CD4-positive, alpha-beta T cell (primary cell): ENCODE measurements around the gene PRR18. TPM values are rescaled to one million over a fixed set of nuclear protein-coding genes. Genes with fewer than 3 reads are reported as not detected.

Experiments
- ATAC-seq: fragments of 200-7000 bp; cut with Tn5 transposase; one replicate; pipeline ENCODE4 v1.10.0; 2022; ENCODE audit warnings: mild to moderate bottlenecking; ENCODE audit not compliant: poor library complexity
- CTCF ChIA-PET: fragments of 350-600 bp; sonication (Branson Sonifier 250); formaldehyde crosslinking; loops from one replicate; lab custom pipeline; 2021; ENCODE audit warnings: antibody characterized with exemption, inconsistent platforms; lab: Charles Lee
- POLR2A ChIA-PET: fragments of 350-600 bp; sonication (Branson Sonifier 250); formaldehyde crosslinking; loops from one replicate; lab custom pipeline; 2021; ENCODE audit warnings: antibody characterized with exemption, inconsistent platforms; lab: Charles Lee
- DNase-seq, 14 experiments: peaks; one replicate each; pipeline ENCODE4 v3.0.0-alpha.2; 2013 to 2020; ENCODE audit warnings: mixed read lengths in 2 of 14
- H3K27ac ChIP-seq, 2 donors: one replicate each; pipeline versions ENCODE4 v1.5.1 to v1.7.0; 2013; ENCODE audit warnings: low read length in 2 of 2, low read depth in 1 of 2, mild to moderate bottlenecking in 1 of 2
- H3K27me3 ChIP-seq, 2 experiments: 1 replicate in 1 of 2; 2 replicates in 1 of 2; pipeline versions ENCODE4 v1.6.1 to v1.7.0; 2013; ENCODE audit warnings: low read length in 2 of 2, control low read depth in 1 of 2, mild to moderate bottlenecking in 1 of 2, moderate library complexity in 1 of 2; ENCODE audit not compliant: insufficient read depth in 2 of 2, control insufficient read depth in 1 of 2
- H3K36me3 ChIP-seq: one replicate; pipeline ENCODE4 v1.6.1; 2013; ENCODE audit warnings: low read length, control low read depth; ENCODE audit not compliant: insufficient read depth
- H3K4me1 ChIP-seq: one replicate; pipeline ENCODE4 v1.6.1; 2013; ENCODE audit warnings: low read length, control low read depth; ENCODE audit not compliant: insufficient read depth
- H3K4me3 ChIP-seq: one replicate; pipeline ENCODE4 v1.5.1; 2013; ENCODE audit warnings: mild to moderate bottlenecking, low read length, moderate library complexity
- H3K9me3 ChIP-seq, 2 experiments: 1 replicate in 1 of 2; 2 replicates in 1 of 2; pipeline versions ENCODE4 v1.6.1 to v1.7.0; 2013; ENCODE audit warnings: low read length in 2 of 2, mild to moderate bottlenecking in 2 of 2, control low read depth in 1 of 2, moderate library complexity in 1 of 2; ENCODE audit not compliant: control insufficient read depth in 1 of 2, insufficient read depth in 1 of 2
- H3K27ac Mint-ChIP-seq: one replicate; pipeline ENCODE4 v1.8.0; 2020; ENCODE audit warnings: mixed read lengths
- H3K27me3 Mint-ChIP-seq: one replicate; pipeline ENCODE4 v1.8.0; 2021; ENCODE audit warnings: mixed read lengths
- H3K36me3 Mint-ChIP-seq: one replicate; pipeline ENCODE4 v1.8.0; 2021; ENCODE audit warnings: low read depth, mixed read lengths
- H3K4me1 Mint-ChIP-seq: one replicate; pipeline ENCODE4 v1.8.0; 2021; ENCODE audit warnings: low read depth, mixed read lengths
- H3K4me3 Mint-ChIP-seq: one replicate; pipeline ENCODE4 v1.8.0; 2020; ENCODE audit warnings: mild to moderate bottlenecking, mixed read lengths
- H3K9me3 Mint-ChIP-seq: one replicate; pipeline ENCODE4 v1.8.0; 2020; ENCODE audit warnings: mixed read lengths
- CTCF ChIP-seq: fragments of 200-600 bp; IDR thresholded peaks from one replicate; pipeline ENCODE4 v1.8.0; 2022; ENCODE audit warnings: antibody characterized with exemption, mild to moderate bottlenecking
- intact Hi-C, 2 experiments: fragments of 100-400 bp; cut with DNase I in 1 of 2; cut with micrococcal nuclease in 1 of 2; formaldehyde crosslinking; loops; one replicate each; pipeline versions ENCODE4 v1.15.1 to v1.9.0; 2023 to 2025; cut with DNase I, micrococcal nuclease
- total RNA-seq, 174 experiments: library from RNA in 2 of 174; stranded (reverse) in 2 of 174; gene quantifications; one replicate each; pipeline ENCODE4 v1.2.3 and lab custom pipeline; 2021 to 2026

Gene PRR18
- total RNA-seq, 2 experiments from 2014 or later = not detected

GRCh38 chr6:166313255-166314070 is 5.3 kb upstream of the PRR18 start:
- DNase-seq (peak in 13 of 14 experiments; percentile 23 to 79 (median 44)), ATAC-seq (peak; percentile 99)
- peak; percentile 78 for TF ChIP-seq CTCF
- H3K27ac ChIP-seq = no peak overlapping the region
- peaks cover 12 to 21% of the 10 kb centered on the region in 2 experiments for H3K27me3 ChIP-seq
- H3K36me3 ChIP-seq = no peaks in the 10 kb centered on the region
- no peak overlapping the region for H3K4me3 Mint-ChIP-seq
- H3K4me1 Mint-ChIP-seq = no peaks in the 10 kb centered on the region
- no peak overlapping the region for H3K27ac Mint-ChIP-seq
- no peaks in the 10 kb centered on the region for H3K36me3 Mint-ChIP-seq
- no peaks in the 10 kb centered on the region for H3K9me3 Mint-ChIP-seq
- intact Hi-C loops = loop anchor here (1.0 to 5.0 kb wide), 5 partner anchors 68 to 199 kb away; partner anchors contain the start of gene MPC1 (in 1 of the 2)
- peaks cover 23% of the 10 kb centered on the region for H3K27me3 Mint-ChIP-seq
- H3K4me1 ChIP-seq = peaks cover 2% of the 10 kb centered on the region
- POLR2A ChIA-PET = interaction anchor here (0.6 kb wide), 1 partner anchor 175 kb away, joined by 3 read pairs; no protein-coding TSS in a partner anchor
- H3K4me3 ChIP-seq = no peak overlapping the region
- peaks cover 0 to 4% of the 10 kb centered on the region in 2 experiments for H3K9me3 ChIP-seq
- CTCF ChIA-PET = interaction anchor here (0.7 to 1.8 kb wide), 8 partner anchors 10 to 461 kb away, joined by 3 to 21 read pairs (median 4); no protein-coding TSS in a partner anchor

GRCh38 chr6:166312832-166313231 is 4.6 kb upstream of the PRR18 start:
- ChIA-PET CTCF (interaction anchor here (0.7 to 1.8 kb wide), 7 partner anchors 9 to 462 kb away, joined by 3 to 21 read pairs (median 4); no protein-coding TSS in a partner anchor), POLR2A (no interaction called here)
- H3K36me3 Mint-ChIP-seq = no peaks in the 10 kb centered on the region
- Histone ChIP-seq H3K9me3 (peaks cover 0 to 8% of the 10 kb centered on the region in 2 experiments), H3K27ac (no peak overlapping the region), H3K36me3 (no peaks in the 10 kb centered on the region), H3K4me1 (peaks cover 7% of the 10 kb centered on the region), H3K27me3 (peaks cover 13 to 27% of the 10 kb centered on the region in 2 experiments), H3K4me3 (no peak overlapping the region)
- no peak overlapping the region for H3K27ac Mint-ChIP-seq
- no peak for DNase-seq
- no peak for TF ChIP-seq CTCF
- H3K4me3 Mint-ChIP-seq = no peak overlapping the region
- H3K9me3 Mint-ChIP-seq = no peaks in the 10 kb centered on the region
- intact Hi-C loops = loop anchor here (1.0 to 5.0 kb wide), 5 partner anchors 68 to 199 kb away; partner anchors contain the start of gene MPC1 (in 1 of the 2)
- no peaks in the 10 kb centered on the region for H3K4me1 Mint-ChIP-seq
- peaks cover 24% of the 10 kb centered on the region for H3K27me3 Mint-ChIP-seq
- ATAC-seq = no peak

DNA sequence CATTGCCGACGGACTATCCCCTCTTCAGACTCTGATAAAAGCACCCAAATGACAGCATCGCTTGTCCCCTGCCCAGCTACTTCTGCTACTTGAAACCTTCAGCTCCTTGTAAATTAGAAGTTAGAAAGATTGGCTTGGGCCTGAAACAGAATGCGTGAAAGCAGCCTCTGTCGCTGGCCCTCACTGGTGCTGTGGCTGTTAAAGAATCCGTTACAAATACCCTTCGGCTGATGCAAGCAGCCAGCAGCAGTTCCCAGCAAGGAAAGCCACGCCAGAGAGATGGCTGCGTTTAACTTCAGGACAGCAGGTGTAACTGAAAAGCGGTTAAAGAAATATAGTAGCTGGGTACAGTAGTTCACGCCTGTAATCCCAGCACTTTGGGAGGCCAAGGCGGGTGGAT is 2.4 kb upstream of the PRR18 start:
- Mint-ChIP-seq H3K27ac (no peak overlapping the region), H3K27me3 (peaks cover 36% of the 10 kb centered on the region), H3K4me1 (peaks cover 8% of the 10 kb centered on the region), H3K9me3 (no peaks in the 10 kb centered on the region), H3K36me3 (no peaks in the 10 kb centered on the region), H3K4me3 (no peak overlapping the region)
- CTCF ChIA-PET = interaction anchor here (1.8 kb wide), 1 partner anchor 90 kb away, joined by 7 read pairs; no protein-coding TSS in a partner anchor
- H3K4me1 ChIP-seq = peaks cover 12% of the 10 kb centered on the region
- no peak overlapping the region for H3K27ac ChIP-seq
- DNase-seq = no peak
- H3K36me3 ChIP-seq = no peaks in the 10 kb centered on the region
- no peak overlapping the region for H3K4me3 ChIP-seq
- POLR2A ChIA-PET = no interaction called here
- intact Hi-C loops = loop anchor here in 1 of 2 experiments (5.0 kb wide), 2 partner anchors 72 to 202 kb away; partner anchors contain the start of gene MPC1
- peaks cover 25 to 42% of the 10 kb centered on the region in 2 experiments for H3K27me3 ChIP-seq
- peaks cover 0 to 14% of the 10 kb centered on the region in 2 experiments for H3K9me3 ChIP-seq
- no peak for TF ChIP-seq CTCF
- no peak for ATAC-seq
